HCT116 (cell line): ENCODE data around the gene PNRC2. TPM values are rescaled to one million over a fixed set of nuclear protein-coding genes. Genes with fewer than 3 reads are reported as not detected.

ENCODE experiments used
- ATAC-seq: fragments of 200-7000 bp; cut with Tn5 transposase; 2 replicates; pipeline ENCODE4 v1.9.1; 2020; ENCODE audit warnings: mild to moderate bottlenecking, moderate library complexity
- BruUV-seq: library from RNA; stranded (reverse); fragments of 400-500 nt; replicated peaks from 2 replicates; lab custom pipeline; 2021; lab: Mats Ljungman, UMichigan
- CTCF ChIA-PET: fragments of 300-600 bp; sonication (Branson Sonifier 250); formaldehyde crosslinking; loops from one replicate; lab custom pipeline; 2021; ENCODE audit warnings: antibody characterized with exemption; lab: Charles Lee
- POLR2A ChIA-PET: fragments of 300-600, 350-600 bp; sonication (Branson Sonifier 250); formaldehyde crosslinking; loops from one replicate; lab custom pipeline; 2021; ENCODE audit warnings: antibody characterized with exemption; lab: Charles Lee
- RAD21 ChIA-PET, 2 experiments: fragments of 300-600 bp; sonication (Branson Sonifier 250); formaldehyde crosslinking; loops; one replicate each; lab custom pipeline; 2023; ENCODE audit warnings: low total read pairs in 2 of 2; ENCODE audit not compliant: uncharacterized antibody in 2 of 2, unreplicated experiment in 2 of 2, low non-redundant PET in 1 of 2; lab: Charles Lee
- DNase-seq: peaks from one replicate; pipeline ENCODE4 v3.0.0-alpha.2; 2010; ENCODE audit warnings: low read depth, low spot score
- H2AFZ ChIP-seq: fragments of 200-600 bp; shearing (Covaris generic), sonication (generic); 2 replicates; pipeline ENCODE4 v1.6.1; 2017; ENCODE audit warnings: low read depth, mixed run types, mixed read lengths, antibody characterized with exemption, low read length; ENCODE audit not compliant: poor library complexity, severe bottlenecking
- H3K27ac ChIP-seq: 2 replicates; pipeline ENCODE4 v1.5.1; 2012; ENCODE audit warnings: low read depth, low read length
- H3K27me3 ChIP-seq: fragments of 200-600 bp; sonication (generic); 2 replicates; pipeline ENCODE4 v1.6.1; 2016; ENCODE audit warnings: mixed run types, low read length, mixed read lengths; ENCODE audit not compliant: insufficient read depth
- H3K36me3 ChIP-seq, 2 experiments: fragments of 200-500 bp in 1 of 2; fragments of 200-600 bp in 1 of 2; sonication (Bioruptor generic) in 1 of 2; sonication (generic) in 1 of 2; 2 replicates each; pipeline versions ENCODE4 v1.5.1 to v1.6.1; 2014 to 2016; ENCODE audit warnings: low read length in 2 of 2, inconsistent platforms in 1 of 2, mixed read lengths in 1 of 2, mixed run types in 1 of 2; ENCODE audit not compliant: insufficient read depth in 2 of 2, control insufficient read depth in 1 of 2
- H3K4me1 ChIP-seq, 2 experiments: fragments of 200-600 bp in 1 of 2; sonication (generic) in 1 of 2; 2 replicates each; pipeline versions ENCODE4 v1.5.1 to v1.6.1; 2012 to 2017; ENCODE audit warnings: low read length in 2 of 2, inconsistent platforms in 1 of 2, mild to moderate bottlenecking in 1 of 2, mixed read lengths in 1 of 2, mixed run types in 1 of 2, moderate library complexity in 1 of 2; ENCODE audit not compliant: insufficient read depth in 2 of 2, control insufficient read depth in 1 of 2
- H3K4me2 ChIP-seq: fragments of 200-600 bp; sonication (generic); 2 replicates; pipeline ENCODE4 v1.6.1; 2017; ENCODE audit warnings: mixed run types, low read length, mixed read lengths
- H3K4me3 ChIP-seq, 2 experiments: fragments of 200-600 bp in 1 of 2; sonication (generic) in 1 of 2; replicated peaks in 1 of 2; 2 replicates each; pipeline ENCODE4 v1.5.1; 2011 to 2016; ENCODE audit warnings: low read length in 2 of 2, control low read depth in 1 of 2, low read depth in 1 of 2, mild to moderate bottlenecking in 1 of 2, mixed read lengths in 1 of 2, mixed run types in 1 of 2
- H3K79me2 ChIP-seq: fragments of 200-600 bp; sonication (generic); 2 replicates; pipeline ENCODE4 v1.6.1; 2017; ENCODE audit warnings: mild to moderate bottlenecking, mixed run types, low read length, moderate library complexity, mixed read lengths; ENCODE audit not compliant: insufficient read depth
- H3K9ac ChIP-seq: fragments of 200-600 bp; sonication (generic); 2 replicates; pipeline ENCODE4 v1.6.1; 2016; ENCODE audit warnings: low read length, mixed read lengths
- H3K9me2 ChIP-seq: fragments of 200-600 bp; sonication (generic), shearing (Covaris generic); 2 replicates; pipeline ENCODE4 v1.6.1; 2017; ENCODE audit warnings: mixed run types, mild to moderate bottlenecking, moderate library complexity; ENCODE audit not compliant: insufficient read depth
- H3K9me3 ChIP-seq, 2 experiments: fragments of 200-500 bp in 1 of 2; fragments of 200-600 bp in 1 of 2; sonication (Bioruptor generic) in 1 of 2; sonication (generic) in 1 of 2; 2 replicates each; pipeline ENCODE4 v1.6.1; 2014 to 2017; ENCODE audit warnings: low read length in 2 of 2, mixed read lengths in 2 of 2, inconsistent platforms in 1 of 2, low read depth in 1 of 2, mild to moderate bottlenecking in 1 of 2, mixed run types in 1 of 2, moderate library complexity in 1 of 2; ENCODE audit not compliant: control insufficient read depth in 1 of 2, insufficient read depth in 1 of 2
- H4K20me1 ChIP-seq: fragments of 200-600 bp; sonication (generic), shearing (Covaris generic); 2 replicates; pipeline ENCODE4 v1.6.1; 2017; ENCODE audit warnings: mixed run types, mild to moderate bottlenecking, moderate library complexity; ENCODE audit not compliant: insufficient read depth
- CBX3 ChIP-seq: IDR thresholded peaks from 2 replicates; pipeline ENCODE4 v1.6.1; 2012; ENCODE audit warnings: low read depth
- EGR1 ChIP-seq: IDR thresholded peaks from 2 replicates; pipeline ENCODE4 v1.6.1; 2012; ENCODE audit warnings: low read depth
- ELF1 ChIP-seq: IDR thresholded peaks from 2 replicates; pipeline ENCODE4 v1.6.1; 2012; ENCODE audit warnings: low read depth, borderline replicate concordance
- FOSL1 ChIP-seq: IDR thresholded peaks from 2 replicates; pipeline ENCODE4 v1.6.1; 2012; ENCODE audit warnings: low read depth
- JUND ChIP-seq: IDR thresholded peaks from 2 replicates; pipeline ENCODE4 v1.6.1; 2012
- MAX ChIP-seq: IDR thresholded peaks from 2 replicates; pipeline ENCODE4 v1.6.1; 2012
- POLR2A ChIP-seq: IDR thresholded peaks from 2 replicates; pipeline ENCODE4 v1.7.0; 2011; ENCODE audit warnings: borderline replicate concordance; ENCODE audit not compliant: insufficient read depth, insufficient read length; ENCODE audit errors: extremely low read depth
- POLR2AphosphoS5 ChIP-seq: IDR thresholded peaks from 2 replicates; pipeline ENCODE4 v1.6.1; 2011; ENCODE audit warnings: mild to moderate bottlenecking, low read depth, low read length, moderate library complexity
- RAD21 ChIP-seq: IDR thresholded peaks from 2 replicates; pipeline ENCODE4 v1.6.1; 2012; ENCODE audit warnings: low read depth, mild to moderate bottlenecking
- SP1 ChIP-seq: IDR thresholded peaks from 2 replicates; pipeline ENCODE4 v1.6.1; 2012; ENCODE audit warnings: low read depth
- SRF ChIP-seq: IDR thresholded peaks from 2 replicates; pipeline ENCODE4 v1.6.1; 2012; ENCODE audit warnings: low read depth
- TCF7L2 ChIP-seq: IDR thresholded peaks from 2 replicates; pipeline ENCODE4 v1.7.0; 2011; ENCODE audit warnings: borderline replicate concordance, inconsistent platforms; ENCODE audit not compliant: insufficient read depth, insufficient read length; ENCODE audit errors: extremely low read depth
- ZFX ChIP-seq: fragments of 450-650 bp; IDR thresholded peaks from 2 replicates; pipeline ENCODE4 v1.6.1; 2017
- ZNF274 ChIP-seq: fragments of 200-500 bp; sonication (Bioruptor generic); IDR thresholded peaks from 2 replicates; pipeline ENCODE4 v1.6.1; 2014; ENCODE audit warnings: mild to moderate bottlenecking, low read depth, low read length, inconsistent platforms
- intact Hi-C: fragments of 100-400 bp; cut with micrococcal nuclease; formaldehyde crosslinking; loops from 2 replicates; pipeline ENCODE4 v1.10.0; 2022
- total RNA-seq: library from RNA; stranded (reverse); gene quantifications from one replicate; pipeline ENCODE4 v1.2.1, GENCODE V29; 2021; ENCODE audit not compliant: unreplicated experiment

The PNRC2 gene
- total RNA-seq, 1 experiment from 2014 or later: 92.1 TPM

- Histone ChIP-seq H3K4me1 (no peaks in the 10 kb centered on the region), H3K79me2 (no peaks in the 10 kb centered on the region), H3K4me3 (no peak overlapping the region), H3K27me3 (no peaks in the 10 kb centered on the region), H2AFZ (no peak overlapping the region), H3K9me3 (no peaks in the 10 kb centered on the region), H3K9me2 (no peaks in the 10 kb centered on the region)
- TF ChIP-seq MAX: no peak
- no peak for TF ChIP-seq POLR2A
- TF ChIP-seq ZFX: no peak
- TF ChIP-seq SP1: no peak
- no peak for TF ChIP-seq ZNF274
- TF ChIP-seq POLR2AphosphoS5: no peak
- no peak for TF ChIP-seq SRF
- no peak for TF ChIP-seq ELF1
- no peak for TF ChIP-seq FOSL1
- no peak for TF ChIP-seq RAD21
- no peak for TF ChIP-seq TCF7L2
- no peak for TF ChIP-seq CBX3
- TF ChIP-seq, all 23 proteins: peak for 0
- no TSS peak for BruUV-seq
- Histone ChIP-seq H3K36me3 (no peaks in the 10 kb centered on the region), H3K4me2 (no peak overlapping the region), H4K20me1 (no peaks in the 10 kb centered on the region), H3K9ac (no peak overlapping the region), H3K27ac (no peak overlapping the region)
- ChIA-PET RAD21 (interaction anchor here in 1 of 2 experiments (0.6 kb wide), 1 partner anchor 159 kb away, joined by 3 read pairs; no protein-coding TSS in a partner anchor), POLR2A (no interaction called here), CTCF (no interaction called here)
- intact Hi-C loops: no loop called here
- ATAC-seq (no peak), DNase-seq (no peak)
These were observed 28.7 kb upstream of the PNRC2 start for GRCh38 chr1:23930861-23931490.

- Histone ChIP-seq H3K4me1 (no peaks in the 10 kb centered on the region), H3K4me3 (no peak overlapping the region), H4K20me1 (no peaks in the 10 kb centered on the region), H2AFZ (no peak overlapping the region), H3K27me3 (no peaks in the 10 kb centered on the region), H3K4me2 (no peak overlapping the region), H3K9ac (no peak overlapping the region), H3K79me2 (no peaks in the 10 kb centered on the region), H3K27ac (no peak overlapping the region), H3K9me2 (no peaks in the 10 kb centered on the region), H3K36me3 (no peaks in the 10 kb centered on the region), H3K9me3 (no peaks in the 10 kb centered on the region)
- no TSS peak for BruUV-seq
- ChIA-PET CTCF (no interaction called here), POLR2A (no interaction called here), RAD21 (interaction anchor here in 1 of 2 experiments (0.6 kb wide), 1 partner anchor 159 kb away, joined by 3 read pairs; no protein-coding TSS in a partner anchor)
- TF ChIP-seq POLR2A (no peak), MAX (no peak), EGR1 (no peak), JUND (no peak), POLR2AphosphoS5 (no peak)
- no peak for DNase-seq
- no peak for ATAC-seq
- intact Hi-C loops: no loop called here
These were observed 28.1 kb upstream of the PNRC2 start for GRCh38 chr1:23931491-23931880.
